Progenitor cell of endocrine pancreas (in vitro differentiated cells): ENCODE results near the gene CHAC1. TPM values are rescaled to one million over a fixed set of nuclear protein-coding genes. Genes with fewer than 3 reads are reported as not detected.

Source experiments
- DNase-seq: peaks from one replicate; pipeline ENCODE4 v3.0.0; 2021; ENCODE audit warnings: low spot score; ENCODE audit not compliant: unreplicated experiment
- H3K27ac Mint-ChIP-seq: 2 replicates; pipeline ENCODE4 v1.8.0; 2021; ENCODE audit warnings: mild to moderate bottlenecking, moderate library complexity, mixed read lengths
- H3K27me3 Mint-ChIP-seq: 2 replicates; pipeline ENCODE4 v1.8.0; 2021; ENCODE audit warnings: mixed read lengths
- H3K36me3 Mint-ChIP-seq: 2 replicates; pipeline ENCODE4 v1.8.0; 2022; ENCODE audit warnings: mixed read lengths; ENCODE audit not compliant: insufficient read depth
- H3K4me1 Mint-ChIP-seq: 2 replicates; pipeline ENCODE4 v1.8.0; 2021; ENCODE audit warnings: low read depth, mixed read lengths
- H3K4me3 Mint-ChIP-seq: 2 replicates; pipeline ENCODE4 v1.8.0; 2021; ENCODE audit warnings: low read depth, mild to moderate bottlenecking, moderate library complexity, mixed read lengths
- H3K9me3 Mint-ChIP-seq: 2 replicates; pipeline ENCODE4 v1.8.0; 2021; ENCODE audit warnings: low read depth, mixed read lengths
- CTCF ChIP-seq: fragments of 200-600 bp; sonication (generic); IDR thresholded peaks from one replicate; pipeline ENCODE4 v1.5.0; 2021; ENCODE audit warnings: antibody characterized with exemption, mild to moderate bottlenecking; ENCODE audit not compliant: unreplicated experiment
- total RNA-seq: library from RNA; stranded (reverse); gene quantifications from 2 replicates; pipeline ENCODE4 v1.2.1, GENCODE V29; 2021

The CHAC1 gene
- total RNA-seq, 1 donor from 2014 or later: 14.4 TPM

GRCh38 chr15:40918146-40918798 is 35.0 kb upstream of the CHAC1 start:
- Mint-ChIP-seq H3K4me3 (no peak overlapping the region), H3K4me1 (peaks cover 13% of the 10 kb centered on the region), H3K27me3 (peaks cover 37% of the 10 kb centered on the region), H3K9me3 (no peaks in the 10 kb centered on the region), H3K36me3 (no peaks in the 10 kb centered on the region), H3K27ac (peak overlapping the region; percentile 62)
- TF ChIP-seq CTCF: no peak
- no peak for DNase-seq

GRCh38 chr15:40918799-40919392 is 34.4 kb upstream of the CHAC1 start:
- H3K9me3 Mint-ChIP-seq: no peaks in the 10 kb centered on the region
- TF ChIP-seq CTCF: no peak
- peaks cover 13% of the 10 kb centered on the region for H3K4me1 Mint-ChIP-seq
- no peak overlapping the region for H3K4me3 Mint-ChIP-seq
- H3K27me3 Mint-ChIP-seq: peaks cover 42% of the 10 kb centered on the region
- no peaks in the 10 kb centered on the region for H3K36me3 Mint-ChIP-seq
- H3K27ac Mint-ChIP-seq: peak overlapping the region; percentile 62
- DNase-seq: no peak

GRCh38 chr15:40921949-40922607 is 31.2 kb upstream of the CHAC1 start:
- peaks cover 57% of the 10 kb centered on the region for H3K27me3 Mint-ChIP-seq
- H3K36me3 Mint-ChIP-seq: no peaks in the 10 kb centered on the region
- no peak for TF ChIP-seq CTCF
- H3K27ac Mint-ChIP-seq: no peak overlapping the region
- no peak for DNase-seq
- no peak overlapping the region for H3K4me3 Mint-ChIP-seq
- H3K4me1 Mint-ChIP-seq: peaks cover 20% of the 10 kb centered on the region
- no peaks in the 10 kb centered on the region for H3K9me3 Mint-ChIP-seq

- peaks cover 23% of the 10 kb centered on the region for H3K4me1 Mint-ChIP-seq
- TF ChIP-seq CTCF: no peak
- H3K9me3 Mint-ChIP-seq: no peaks in the 10 kb centered on the region
- H3K27me3 Mint-ChIP-seq: peaks cover 61% of the 10 kb centered on the region
- no peak overlapping the region for H3K27ac Mint-ChIP-seq
- no peak for DNase-seq
- H3K36me3 Mint-ChIP-seq: no peaks in the 10 kb centered on the region
- H3K4me3 Mint-ChIP-seq: no peak overlapping the region
Measured at GRCh38 chr15:40922608-40923005, 30.7 kb upstream of the CHAC1 start.

GRCh38 chr15:40923551-40923950 is 29.7 kb upstream of the CHAC1 start:
- H3K27ac Mint-ChIP-seq: no peak overlapping the region

More at GRCh38 chr15:40923551-40923950, 29.7 kb upstream of the CHAC1 start:
- no peaks in the 10 kb centered on the region for H3K36me3 Mint-ChIP-seq
- no peak for DNase-seq
- H3K9me3 Mint-ChIP-seq: no peaks in the 10 kb centered on the region
- H3K4me3 Mint-ChIP-seq: no peak overlapping the region
- TF ChIP-seq CTCF: no peak
- peaks cover 23% of the 10 kb centered on the region for H3K4me1 Mint-ChIP-seq
- peaks cover 60% of the 10 kb centered on the region for H3K27me3 Mint-ChIP-seq
